Dedifferentiated amniotic fluid mesenchymal stem cell (primary cell): Measurements from ENCODE around the gene ENTPD1.
A peak's percentile ranks its signal among the peaks of the same experiment; 100 is the strongest.
"Not testable (repeated sequence)": the region's sequence is repeated elsewhere in the genome, so short reads cannot be mapped to it uniquely, and the experiment has no call there.

Source experiments
- DNase-seq: peaks from one replicate; pipeline ENCODE4 v3.0.0-alpha.2; 2016; ENCODE audit errors: extremely low spot score

Gene ENTPD1

GRCh38 chr10:95756041-95756761, at the start of gene ENTPD1:
TSS of gene ENTPD1 (plus strand) at chr10:95756163. CDS start at chr10:95756240, 77 bp downstream.
- peak; percentile 22 for DNase-seq

GRCh38 chr10:95706573-95706972, 49.4 kb upstream of the ENTPD1 start:
- DNase-seq, result no peak

GRCh38 chr10:95706990-95707389, 49.0 kb upstream of the ENTPD1 start:
- DNase-seq, result no peak

- DNase-seq, result no peak
Observed at GRCh38 chr10:95711492-95711891, 44.5 kb upstream of the ENTPD1 start.

GRCh38 chr10:95716466-95716865, 39.5 kb upstream of the ENTPD1 start:
- no peak for DNase-seq

- DNase-seq, result no peak
Observed at GRCh38 chr10:95716866-95717265, 39.1 kb upstream of the ENTPD1 start.

- DNase-seq, result not testable (repeated sequence)
Observed at GRCh38 chr10:95720745-95721144, 35.2 kb upstream of the ENTPD1 start.

GRCh38 chr10:95722496-95722895, 33.5 kb upstream of the ENTPD1 start:
- not testable (repeated sequence) for DNase-seq

- no peak for DNase-seq
Observed at GRCh38 chr10:95728526-95728925, 27.4 kb upstream of the ENTPD1 start.

- DNase-seq, result no peak
Observed at GRCh38 chr10:95729323-95730055, 26.5 kb upstream of the ENTPD1 start.

- no peak for DNase-seq
Observed at GRCh38 chr10:95730233-95730632, 25.7 kb upstream of the ENTPD1 start.

- not testable (repeated sequence) for DNase-seq
Observed at GRCh38 chr10:95732907-95733306, 23.1 kb upstream of the ENTPD1 start.

GRCh38 chr10:95739056-95739455, 16.9 kb upstream of the ENTPD1 start:
- DNase-seq, result no peak

GRCh38 chr10:95741807-95742467, 14.0 kb upstream of the ENTPD1 start:
- DNase-seq, result no peak

GRCh38 chr10:95742485-95742884, 13.5 kb upstream of the ENTPD1 start:
- DNase-seq, result no peak

GRCh38 chr10:95742962-95743535, 12.9 kb upstream of the ENTPD1 start:
- no peak for DNase-seq

GRCh38 chr10:95745501-95745900, 10.5 kb upstream of the ENTPD1 start:
- DNase-seq, result no peak

GRCh38 chr10:95748349-95748748, 7.6 kb upstream of the ENTPD1 start:
- no peak for DNase-seq

GRCh38 chr10:95755511-95756004, 405 bp upstream of the ENTPD1 start:
- DNase-seq, result no peak

- no peak for DNase-seq
Observed at GRCh38 chr10:95756809-95757684, 1.1 kb downstream of the ENTPD1 start.

- no peak for DNase-seq
Observed at GRCh38 chr10:95758351-95759025, 2.5 kb downstream of the ENTPD1 start.
